T-helper 1 cell (primary cell): ENCODE results near the gene TRIM2.
A peak's percentile ranks its signal among the peaks of the same experiment; 100 is the strongest.

ENCODE experiments used
- DNase-seq, 5 donors: peaks; one replicate each; pipeline ENCODE4 v3.0.0-alpha.2; 2012 to 2020

TRIM2 gene

GRCh38 chr4:153249199-153250041 is 45.2 kb downstream of the TRIM2 start:
- DNase-seq = peak; percentile 75 to 84 (median 78)

- no peak for DNase-seq
Measured at GRCh38 chr4:153252122-153252521, 47.9 kb downstream of the TRIM2 start.

- no peak for DNase-seq
Measured at GRCh38 chr4:153255233-153255632, 51.0 kb downstream of the TRIM2 start.

- peak in 1 of 5 donors; percentile 30 for DNase-seq
Measured at GRCh38 chr4:153257151-153257620, 52.9 kb downstream of the TRIM2 start.

GRCh38 chr4:153257991-153258390 is 53.7 kb downstream of the TRIM2 start:
- DNase-seq = no peak

GRCh38 chr4:153258750-153259149 is 54.5 kb downstream of the TRIM2 start:
- DNase-seq = no peak

GRCh38 chr4:153259661-153260060 is 55.4 kb downstream of the TRIM2 start:
- no peak for DNase-seq

- no peak for DNase-seq
Measured at GRCh38 chr4:153260132-153260531, 55.9 kb downstream of the TRIM2 start.

GRCh38 chr4:153260553-153261300 is 56.5 kb downstream of the TRIM2 start:
- no peak for DNase-seq

- no peak for DNase-seq
Measured at GRCh38 chr4:153261461-153261860, 57.2 kb downstream of the TRIM2 start.

- no peak for DNase-seq
Measured at GRCh38 chr4:153261914-153262313, 57.7 kb downstream of the TRIM2 start.

- no peak for DNase-seq
Measured at GRCh38 chr4:153265306-153266047, 61.2 kb downstream of the TRIM2 start.

GRCh38 chr4:153266988-153267387 is 62.7 kb downstream of the TRIM2 start:
- no peak for DNase-seq

GRCh38 chr4:153267890-153268289 is 63.6 kb downstream of the TRIM2 start:
- DNase-seq = no peak

- DNase-seq = no peak
Measured at GRCh38 chr4:153268295-153268694, 64.1 kb downstream of the TRIM2 start.

GRCh38 chr4:153269218-153269990 is 65.2 kb downstream of the TRIM2 start:
- no peak for DNase-seq

GRCh38 chr4:153270361-153270760 is 66.1 kb downstream of the TRIM2 start:
- DNase-seq = no peak

- no peak for DNase-seq
Measured at GRCh38 chr4:153271820-153272219, 67.6 kb downstream of the TRIM2 start.

- DNase-seq = no peak
Measured at GRCh38 chr4:153273751-153274150, 69.5 kb downstream of the TRIM2 start.

GRCh38 chr4:153274967-153275366 is 70.7 kb downstream of the TRIM2 start:
- no peak for DNase-seq

GRCh38 chr4:153275380-153276276 is 71.4 kb downstream of the TRIM2 start:
- no peak for DNase-seq
